Measurements from ENCODE around the gene PKD1L1.

Gene PKD1L1

GRCh38 chr7:47786557-47787248 lies 161.6 kb downstream of the PKD1L1 start:
- DNase-seq = no peak

- no peak for DNase-seq
Measured at GRCh38 chr7:47785923-47786556, 162.2 kb downstream of the PKD1L1 start.

GRCh38 chr7:47783456-47784223 lies 164.6 kb downstream of the PKD1L1 start:
- no peak for DNase-seq

- no peak for DNase-seq
Measured at GRCh38 chr7:47782792-47783191, 165.5 kb downstream of the PKD1L1 start.

- peak; percentile 89 for DNase-seq
Measured at GRCh38 chr7:47782022-47782421, 166.2 kb downstream of the PKD1L1 start.

- DNase-seq = no peak
Measured at GRCh38 chr7:47780555-47780954, 167.7 kb downstream of the PKD1L1 start.

- DNase-seq = peak; percentile 81
Measured at GRCh38 chr7:47779341-47779771, 168.9 kb downstream of the PKD1L1 start.

- no peak for DNase-seq
Measured at GRCh38 chr7:47778153-47778661, 170.1 kb downstream of the PKD1L1 start.

GRCh38 chr7:47777531-47778152 lies 170.6 kb downstream of the PKD1L1 start:
- DNase-seq = no peak

GRCh38 chr7:47776335-47776734 lies 171.9 kb downstream of the PKD1L1 start:
- DNase-seq = peak; percentile 29

- no peak for DNase-seq
Measured at GRCh38 chr7:47775238-47775637, 173.0 kb downstream of the PKD1L1 start.

- DNase-seq = no peak
Measured at GRCh38 chr7:47772492-47772891, 175.8 kb downstream of the PKD1L1 start.

GRCh38 chr7:47771990-47772360 lies 176.3 kb downstream of the PKD1L1 start:
- DNase-seq = no peak

- DNase-seq = no peak
Measured at GRCh38 chr7:47771336-47771989, 176.8 kb downstream of the PKD1L1 start.

- DNase-seq = no peak
Measured at GRCh38 chr7:47766126-47766525, 182.1 kb downstream of the PKD1L1 start.

GRCh38 chr7:47765373-47765979 lies 182.8 kb downstream of the PKD1L1 start:
- DNase-seq = peak; percentile 72

GRCh38 chr7:47764746-47765145 lies 183.5 kb downstream of the PKD1L1 start:
- peak; percentile 90 for DNase-seq

- peak; percentile 100 for DNase-seq
Measured at GRCh38 chr7:47763063-47763974, 184.9 kb downstream of the PKD1L1 start.

- no peak for DNase-seq
Measured at GRCh38 chr7:47762746-47763062, 185.6 kb downstream of the PKD1L1 start.

- DNase-seq = no peak
Measured at GRCh38 chr7:47762207-47762606, 186.1 kb downstream of the PKD1L1 start.

- DNase-seq = no peak
Measured at GRCh38 chr7:47759056-47759706, 189.1 kb downstream of the PKD1L1 start.

Data from NCI-H2171 treated with DMSO at 0.1 percent for 48 hours (cell line).